ENCODE results near the gene GSDME.

The GSDME gene

GRCh38 chr7:24685708-24686107 is 71.6 kb downstream of the GSDME start:
- Mint-ChIP-seq H3K9me3 (no peaks in the 10 kb centered on the region), H3K27me3 (ENCODE audit: low read depth, poor library complexity) (no peaks in the 10 kb centered on the region), H3K27ac (peak overlapping the region; percentile 2), H3K36me3 (ENCODE audit: low read depth) (peaks cover 54% of the 10 kb centered on the region), H3K4me1 (no peaks in the 10 kb centered on the region), H3K4me3 (no peak overlapping the region)
- TF ChIP-seq CTCF (IDR thresholded peaks at IDR 0.05) = no peak
- no peak for DNase-seq

GRCh38 chr7:24670782-24671181 is 86.5 kb downstream of the GSDME start:
- DNase-seq = no peak
- H3K27ac Mint-ChIP-seq = no peak overlapping the region
- H3K4me1 Mint-ChIP-seq = no peaks in the 10 kb centered on the region
- no peak for TF ChIP-seq CTCF (IDR thresholded peaks at IDR 0.05)
- H3K27me3 Mint-ChIP-seq (ENCODE audit: low read depth, poor library complexity) = no peaks in the 10 kb centered on the region
- peaks cover 23% of the 10 kb centered on the region for H3K9me3 Mint-ChIP-seq
- H3K36me3 Mint-ChIP-seq (ENCODE audit: low read depth) = peaks cover 48% of the 10 kb centered on the region
- H3K4me3 Mint-ChIP-seq = no peak overlapping the region

GRCh38 chr7:24669971-24670591 is 87.2 kb downstream of the GSDME start:
- Mint-ChIP-seq H3K27me3 (ENCODE audit: low read depth, poor library complexity) (no peaks in the 10 kb centered on the region), H3K36me3 (ENCODE audit: low read depth) (peaks cover 48% of the 10 kb centered on the region), H3K4me1 (no peaks in the 10 kb centered on the region), H3K27ac (no peak overlapping the region), H3K9me3 (peaks cover 23% of the 10 kb centered on the region), H3K4me3 (no peak overlapping the region)
- TF ChIP-seq CTCF (IDR thresholded peaks at IDR 0.05) = no peak
- no peak for DNase-seq

GRCh38 chr7:24668927-24669635 is 88.2 kb downstream of the GSDME start:
- H3K4me1 Mint-ChIP-seq = no peaks in the 10 kb centered on the region
- peak overlapping the region; percentile 15 for H3K27ac Mint-ChIP-seq
- H3K9me3 Mint-ChIP-seq = peaks cover 16% of the 10 kb centered on the region
- peaks cover 39% of the 10 kb centered on the region for H3K36me3 Mint-ChIP-seq (ENCODE audit: low read depth)
- no peak overlapping the region for H3K4me3 Mint-ChIP-seq
- TF ChIP-seq CTCF (IDR thresholded peaks at IDR 0.05) = no peak
- DNase-seq = no peak
- H3K27me3 Mint-ChIP-seq (ENCODE audit: low read depth, poor library complexity) = no peaks in the 10 kb centered on the region

GRCh38 chr7:24665564-24666294 is 91.5 kb downstream of the GSDME start:
- peak overlapping the region; percentile 45 for H3K27ac Mint-ChIP-seq
- H3K36me3 Mint-ChIP-seq (ENCODE audit: low read depth) = peaks cover 5% of the 10 kb centered on the region
- no peak overlapping the region for H3K4me3 Mint-ChIP-seq
- no peaks in the 10 kb centered on the region for H3K27me3 Mint-ChIP-seq (ENCODE audit: low read depth, poor library complexity)
- peak; percentile 77 for TF ChIP-seq CTCF (IDR thresholded peaks at IDR 0.05)
- H3K9me3 Mint-ChIP-seq = no peaks in the 10 kb centered on the region
- peak; percentile 47 for DNase-seq
- H3K4me1 Mint-ChIP-seq = no peaks in the 10 kb centered on the region
